Bronchial epithelial cell (primary cell): ENCODE results near the gene CDCP1. TPM values are rescaled to one million over a fixed set of nuclear protein-coding genes. Genes with fewer than 3 reads are reported as not detected.
A peak's percentile ranks its signal among the peaks of the same experiment; 100 is the strongest.

ENCODE experiments used
- DNase-seq: peaks from one replicate; pipeline ENCODE4 v3.0.0-alpha.2; 2010; ENCODE audit warnings: low read depth
- FAIRE-seq: peaks from 2 replicates; lab custom pipeline; 2011; peaks lifted over from hg19 to GRCh38; lab: Jason Lieb, UNC
- H3K27me3 ChIP-seq: 2 replicates; pipeline ENCODE4 v1.5.1; 2011; ENCODE audit warnings: low read length; ENCODE audit not compliant: control insufficient read depth, insufficient read depth
- H3K36me3 ChIP-seq: 2 replicates; pipeline ENCODE4 v1.5.1; 2011; ENCODE audit warnings: low read length; ENCODE audit not compliant: control insufficient read depth, insufficient read depth
- H3K4me3 ChIP-seq: 2 replicates; pipeline ENCODE4 v1.5.1; 2011; ENCODE audit warnings: mild to moderate bottlenecking, low read depth, low read length, control low read depth
- CTCF ChIP-seq: IDR thresholded peaks from 2 replicates; pipeline ENCODE4 v1.5.1; 2011; ENCODE audit warnings: mild to moderate bottlenecking, moderate library complexity, low read length, control low read depth, inconsistent platforms; ENCODE audit not compliant: insufficient read depth, severe bottlenecking
- total RNA-seq: library from RNA; depleted of rRNA; stranded (reverse); fragments of >200 nt; gene quantifications from 2 replicates; pipeline ENCODE4 v1.2.1, GENCODE V29; 2014

The CDCP1 gene
- total RNA-seq, 1 donor from 2014 or later: 41.3 TPM

- H3K4me3 ChIP-seq: no peak overlapping the region
- no peaks in the 10 kb centered on the region for H3K27me3 ChIP-seq
- peak; percentile 92 for DNase-seq
- FAIRE-seq: no peak
- TF ChIP-seq CTCF: no peak
- peaks cover 5% of the 10 kb centered on the region for H3K36me3 ChIP-seq
These were observed 5.9 kb downstream of the CDCP1 start for GRCh38 chr3:45140141-45140769.

DNA sequence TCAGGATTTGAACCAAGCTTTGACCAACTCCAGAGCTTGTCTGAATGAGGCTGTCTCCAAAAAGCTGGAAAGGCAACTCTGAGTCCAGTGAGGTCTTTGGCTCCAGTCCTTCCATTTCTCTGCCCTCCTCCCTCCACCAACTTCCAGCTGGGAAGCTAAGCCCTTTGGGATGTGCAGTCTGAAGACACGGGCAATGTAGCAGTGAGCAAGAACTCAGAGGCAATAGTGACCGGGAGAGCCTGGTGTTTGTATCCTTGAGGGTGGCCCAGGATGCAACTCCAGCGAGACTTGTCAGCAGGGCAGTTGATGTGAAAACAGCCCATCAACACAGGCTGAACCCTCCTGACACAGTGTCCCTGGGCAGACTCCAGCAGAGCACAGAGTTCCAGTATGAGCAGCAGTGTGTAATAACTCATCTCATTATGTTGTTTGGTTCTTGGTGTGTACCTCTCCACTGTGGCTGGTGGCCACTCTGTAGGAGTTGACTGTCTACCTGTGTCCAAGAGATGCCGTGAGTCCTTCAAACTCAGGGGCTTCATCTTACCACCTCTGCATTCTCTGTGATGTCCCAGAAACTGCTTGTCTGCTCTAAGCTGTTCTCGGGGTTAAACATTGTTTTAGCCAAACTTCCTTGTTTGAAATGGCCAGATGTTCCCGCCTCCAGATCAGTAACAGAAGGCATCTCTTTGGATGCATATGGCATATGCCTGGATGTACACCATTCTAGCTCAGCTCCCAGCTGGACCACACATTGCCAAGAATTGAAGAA lies 6.6 kb downstream of the CDCP1 start:
- no peak for DNase-seq
- Histone ChIP-seq H3K27me3 (no peaks in the 10 kb centered on the region), H3K36me3 (peaks cover 5% of the 10 kb centered on the region), H3K4me3 (no peak overlapping the region)
- TF ChIP-seq CTCF: no peak
- FAIRE-seq: peak; percentile 50

GRCh38 chr3:45137656-45138181 lies 8.5 kb downstream of the CDCP1 start:
- no peak for TF ChIP-seq CTCF
- no peak overlapping the region for H3K4me3 ChIP-seq
- H3K27me3 ChIP-seq: no peaks in the 10 kb centered on the region
- H3K36me3 ChIP-seq: peaks cover 9% of the 10 kb centered on the region
- peak; percentile 60 for DNase-seq
- FAIRE-seq: no peak

DNA sequence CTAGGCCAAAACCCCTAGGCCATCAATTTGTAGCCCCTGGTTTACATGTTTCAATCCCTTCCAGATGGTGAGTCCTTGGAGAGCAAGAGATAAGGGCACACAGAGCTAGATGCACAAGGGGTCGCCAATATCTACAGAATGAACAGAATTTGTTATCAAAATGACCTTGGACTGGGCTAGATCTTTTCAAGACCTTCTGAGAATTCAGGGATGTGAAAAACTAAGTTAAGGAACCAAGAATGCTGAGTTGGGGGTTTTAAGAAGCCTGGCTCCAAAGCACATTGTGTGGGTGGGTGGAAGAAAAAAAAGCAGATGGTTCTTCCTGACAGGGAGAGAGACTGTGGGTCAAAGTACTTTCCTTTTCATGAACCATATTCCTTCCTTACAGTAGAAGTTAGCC lies 10.2 kb downstream of the CDCP1 start:
- FAIRE-seq (no peak), DNase-seq (no peak)
- Histone ChIP-seq H3K36me3 (peaks cover 9% of the 10 kb centered on the region), H3K27me3 (no peaks in the 10 kb centered on the region), H3K4me3 (no peak overlapping the region)
- no peak for TF ChIP-seq CTCF

DNA sequence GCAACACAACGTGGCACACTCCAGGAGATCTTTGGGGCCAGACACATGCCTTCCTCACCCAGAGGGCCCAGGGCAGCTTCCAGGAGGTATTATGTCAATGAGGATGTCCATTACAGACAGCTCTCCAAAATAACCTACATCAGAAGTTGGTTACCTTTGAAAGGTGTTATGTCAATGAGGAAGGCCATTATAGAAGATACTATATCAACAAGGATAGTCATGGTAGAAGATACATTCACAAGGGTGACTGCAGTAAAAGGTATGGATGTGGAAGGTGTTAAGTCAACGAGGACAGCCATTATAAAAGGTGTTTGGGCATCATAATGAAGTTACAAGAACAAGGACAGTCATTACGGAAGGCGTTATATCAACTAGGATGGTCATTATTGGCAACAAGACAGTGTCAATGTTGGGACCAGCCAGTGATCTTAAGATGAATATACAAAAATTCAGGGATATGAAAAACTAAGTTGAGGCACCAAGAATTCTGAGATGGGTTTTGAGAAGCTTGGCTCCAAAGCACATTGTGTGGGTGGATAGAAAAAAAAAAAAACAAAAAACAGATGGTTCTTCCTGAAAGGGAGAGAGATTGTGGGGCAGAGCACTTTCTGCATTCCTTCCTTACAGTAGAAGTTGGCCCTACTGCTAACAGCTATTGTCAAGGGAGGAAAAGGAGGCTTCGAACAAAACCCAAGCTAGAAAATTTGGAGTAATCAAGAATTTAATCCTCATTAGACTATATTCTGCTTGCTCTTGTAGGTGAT lies 11.2 kb downstream of the CDCP1 start:
- TF ChIP-seq CTCF: no peak
- FAIRE-seq (no peak), DNase-seq (no peak)
- Histone ChIP-seq H3K4me3 (no peak overlapping the region), H3K27me3 (no peaks in the 10 kb centered on the region), H3K36me3 (peaks cover 9% of the 10 kb centered on the region)
